Stimulated activated CD8-positive, alpha-beta memory T cell treated with anti-CD3 and anti-CD28 coated beads, Interleukin-15, amount 100 ng/mL, for 4 hours (primary cell): ENCODE results near the gene PURA.
A peak's percentile ranks its signal among the peaks of the same experiment; 100 is the strongest.

Source experiments
- DNase-seq, 2 donors: peaks; one replicate each; pipeline ENCODE4 v3.0.0-alpha.2; 2020; ENCODE audit warnings: low read depth in 2 of 2

The PURA gene

DNA sequence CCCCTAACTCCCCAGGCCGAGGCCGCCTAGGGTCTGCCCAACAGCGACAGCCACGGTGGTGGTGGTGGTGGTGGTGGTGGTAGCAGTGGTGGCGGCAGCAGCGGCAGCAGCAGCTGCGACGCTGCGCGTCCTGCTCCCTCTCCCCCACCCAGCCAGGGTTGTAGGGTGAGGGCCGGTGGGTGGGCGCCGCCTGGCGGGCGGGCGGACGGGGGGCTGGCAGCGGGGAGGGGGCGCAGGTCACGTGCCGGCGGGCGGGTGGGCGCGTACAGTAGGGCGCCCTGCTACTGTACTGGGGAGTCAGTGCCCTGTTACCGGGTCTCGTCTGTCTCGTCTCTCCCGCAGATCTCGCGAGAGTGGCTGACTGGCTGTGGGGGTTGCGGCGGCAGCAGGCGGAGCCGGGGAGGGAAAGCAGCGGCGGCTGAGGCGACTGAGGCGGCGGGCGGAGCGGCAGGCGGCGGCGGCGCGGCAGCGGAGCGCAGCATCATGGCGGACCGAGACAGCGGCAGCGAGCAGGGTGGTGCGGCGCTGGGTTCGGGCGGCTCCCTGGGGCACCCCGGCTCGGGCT lies at the start of gene PURA:
Gene PURA (plus strand): TSS at position 411 of the 565 bp plus-strand sequence. CDS start 73 bp downstream, at position 484.
- peak; percentile 87 to 94 for DNase-seq

- DNase-seq = no peak
Observed at GRCh38 chr5:140072812-140073211, 41.1 kb upstream of the PURA start.

GRCh38 chr5:140073296-140073695 lies 40.6 kb upstream of the PURA start:
- DNase-seq = no peak

GRCh38 chr5:140075371-140075770 lies 38.5 kb upstream of the PURA start:
- no peak for DNase-seq

DNA sequence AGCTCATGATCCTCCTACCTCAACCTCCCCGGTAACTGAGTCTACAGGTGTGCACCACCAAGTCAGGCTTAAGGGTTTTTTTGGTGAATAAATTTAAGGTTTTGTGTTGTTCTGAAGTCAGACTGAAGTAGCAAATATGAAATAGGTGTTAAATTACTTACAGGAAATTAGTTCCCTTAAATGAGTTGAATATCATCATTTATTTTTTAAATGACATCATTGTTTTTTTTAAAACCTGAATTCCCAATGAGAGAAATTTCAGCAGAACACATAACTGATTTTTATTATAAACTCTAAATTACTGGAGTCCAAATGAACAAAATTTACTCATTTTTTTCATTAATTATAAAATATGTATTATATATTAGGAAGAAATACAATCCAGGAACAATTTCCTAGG lies 37.8 kb upstream of the PURA start:
- DNase-seq = no peak

- DNase-seq = no peak
Observed at GRCh38 chr5:140076788-140077187, 37.1 kb upstream of the PURA start.

DNA sequence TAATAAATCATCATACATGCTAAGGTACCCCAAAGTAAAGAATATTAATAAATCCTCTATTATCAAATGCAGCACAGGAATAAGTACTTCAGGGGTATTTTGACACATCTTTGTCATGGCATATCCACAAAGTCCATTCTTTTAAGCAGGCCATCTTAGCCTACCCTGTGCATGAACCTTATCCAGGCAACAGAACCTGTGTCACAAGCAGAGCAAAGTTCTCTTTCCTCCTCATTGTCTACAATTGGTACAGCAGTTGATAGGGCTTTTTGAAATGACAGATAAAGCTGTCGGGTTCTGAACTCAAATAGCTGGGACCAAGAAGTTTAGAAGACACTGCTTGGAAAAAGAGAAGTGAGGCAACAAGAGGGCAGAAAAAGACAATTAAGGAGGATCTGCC lies 30.8 kb upstream of the PURA start:
- no peak for DNase-seq

GRCh38 chr5:140083650-140084049 lies 30.3 kb upstream of the PURA start:
- DNase-seq = no peak

- no peak for DNase-seq
Observed at GRCh38 chr5:140084541-140084940, 29.4 kb upstream of the PURA start.

GRCh38 chr5:140090251-140090650 lies 23.7 kb upstream of the PURA start:
- no peak for DNase-seq

GRCh38 chr5:140093179-140093578 lies 20.7 kb upstream of the PURA start:
- no peak for DNase-seq

GRCh38 chr5:140093866-140094265 lies 20.0 kb upstream of the PURA start:
- DNase-seq = no peak

DNA sequence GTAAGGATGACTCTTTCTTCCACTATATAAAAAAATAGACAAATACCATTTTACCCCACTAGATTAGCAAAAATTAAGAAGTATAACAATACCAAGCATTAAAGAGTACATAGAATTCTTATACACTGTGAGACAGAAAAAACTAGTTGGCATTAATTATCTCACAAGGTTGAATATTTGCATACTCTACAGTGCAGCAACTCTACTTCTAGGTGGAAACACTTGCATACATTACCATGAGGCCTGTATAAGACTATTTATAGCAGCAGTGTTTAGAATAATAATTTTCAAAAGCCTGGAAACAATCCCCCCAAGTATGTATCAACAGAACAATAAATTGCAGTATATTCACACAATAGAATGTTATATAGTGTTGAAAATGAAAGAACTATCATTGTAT lies 19.0 kb upstream of the PURA start:
- no peak for DNase-seq

- no peak for DNase-seq
Observed at GRCh38 chr5:140101179-140101578, 12.7 kb upstream of the PURA start.

GRCh38 chr5:140103154-140103553 lies 10.8 kb upstream of the PURA start:
- no peak for DNase-seq

- no peak for DNase-seq
Observed at GRCh38 chr5:140104100-140104499, 9.8 kb upstream of the PURA start.

DNA sequence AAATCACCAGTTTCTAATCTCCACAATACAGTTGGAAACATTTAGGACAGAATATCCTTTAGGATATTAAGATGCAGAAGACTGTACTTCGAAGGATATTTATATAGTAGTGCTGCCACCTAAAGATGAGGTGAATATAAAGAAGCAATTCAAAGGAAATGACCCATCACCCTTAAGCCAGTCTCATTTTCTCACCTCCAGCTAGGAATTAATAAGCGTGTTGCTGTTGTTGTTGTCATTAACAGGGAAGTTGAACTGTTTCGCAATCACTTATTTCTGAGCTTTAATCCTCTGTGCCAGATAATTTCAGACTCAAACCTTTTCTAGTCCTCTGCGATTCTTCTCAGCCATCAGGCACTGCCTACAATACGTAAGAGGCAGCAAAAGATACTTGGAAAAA lies 7.8 kb upstream of the PURA start:
- no peak for DNase-seq

DNA sequence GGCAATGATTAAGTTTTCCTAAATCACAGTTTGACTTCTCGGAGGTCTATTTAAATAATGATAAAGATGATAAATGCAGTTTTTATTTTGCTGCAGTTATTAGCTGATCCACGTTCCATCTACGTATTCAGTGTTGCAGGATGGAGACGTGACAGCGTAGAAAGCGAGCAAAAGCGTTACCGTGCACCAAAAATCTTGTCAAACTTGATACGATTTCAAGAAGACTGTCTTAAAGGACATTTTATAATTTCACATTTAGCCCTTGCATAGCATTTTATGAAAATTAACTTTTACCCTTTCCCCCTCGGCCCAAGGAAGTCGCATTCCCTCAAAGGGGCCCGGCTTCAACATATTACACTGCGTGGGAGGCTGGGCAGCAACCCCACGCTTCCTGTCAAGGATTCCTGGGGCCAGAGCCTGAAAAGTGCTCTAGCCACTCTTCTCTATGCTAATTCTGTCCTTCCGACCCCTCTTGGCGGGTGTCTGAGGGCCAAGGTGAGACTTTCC lies 7.1 kb upstream of the PURA start:
- DNase-seq = no peak

GRCh38 chr5:140107312-140108092 lies 6.4 kb upstream of the PURA start:
- DNase-seq = peak; percentile 84

- DNase-seq = no peak
Observed at GRCh38 chr5:140108093-140109017, 5.6 kb upstream of the PURA start.

DNA sequence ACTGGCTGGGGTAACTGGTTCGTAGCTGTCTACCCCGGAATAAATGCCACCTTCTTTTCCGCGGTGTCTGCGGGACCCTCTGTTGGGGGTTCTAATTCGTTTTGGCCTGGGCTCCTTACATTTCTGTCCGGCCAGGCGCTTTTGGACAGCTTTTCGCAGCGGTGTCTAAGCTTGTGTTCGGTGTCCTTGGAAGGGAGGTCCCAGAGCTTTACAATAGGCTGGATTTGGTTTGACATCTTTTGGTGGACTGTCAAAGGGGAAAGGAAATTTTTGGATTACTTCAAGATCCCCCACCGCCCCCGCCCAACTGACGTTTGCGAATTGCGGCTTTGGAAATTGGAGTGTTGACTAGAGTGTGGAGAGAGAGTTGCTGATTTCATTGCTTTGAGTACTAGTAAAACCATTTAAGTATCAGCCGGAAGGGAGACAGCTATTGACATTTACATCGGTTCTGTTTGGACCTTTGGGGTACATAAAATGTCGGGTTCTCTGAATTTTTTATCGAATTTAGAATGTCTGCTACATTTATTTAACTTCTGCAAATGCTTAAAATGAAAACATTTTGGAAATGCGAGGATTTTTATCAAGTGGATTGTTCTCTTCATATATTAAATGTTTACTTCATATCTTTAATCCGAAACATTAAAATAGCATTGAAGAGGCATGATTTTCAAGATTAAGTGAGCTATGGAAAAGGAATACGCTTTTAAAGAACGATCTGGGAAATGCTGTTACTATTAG lies 4.7 kb upstream of the PURA start:
- DNase-seq = no peak
